Activated CD8-positive, alpha-beta memory T cell treated with anti-CD3 and anti-CD28 coated beads, Interleukin-2, amount 50 U/mL, for 48 hours (primary cell): ENCODE measurements around the gene TMEM223.
"Not testable (repeated sequence)": the region's sequence is repeated elsewhere in the genome, so short reads cannot be mapped to it uniquely, and the experiment has no call there.

Experiments
- DNase-seq: peaks from one replicate; pipeline ENCODE4 v3.0.0-alpha.2; 2020

The TMEM223 gene

GRCh38 chr11:62752177-62752785, 39.5 kb downstream of the TMEM223 start:
- DNase-seq: no peak

- not testable (repeated sequence) for DNase-seq
Measured at GRCh38 chr11:62749931-62750330, 41.9 kb downstream of the TMEM223 start.

- no peak for DNase-seq
Measured at GRCh38 chr11:62747475-62748160, 44.2 kb downstream of the TMEM223 start.
